K562 (cell line): ENCODE data around the gene IFIT2. TPM values are rescaled to one million over a fixed set of nuclear protein-coding genes. Genes with fewer than 3 reads are reported as not detected.

Experiments used
- ATAC-seq: fragments of 200-7000 bp; cut with Tn5 transposase; 3 replicates; pipeline ENCODE4 v1.9.1; 2020; ENCODE audit warnings: moderate library complexity
- BruUV-seq: library from RNA; stranded (reverse); fragments of 400-500 nt; replicated peaks from 2 replicates; lab custom pipeline; 2021; lab: Mats Ljungman, UMichigan
- CTCF ChIA-PET: fragments of 300-600 bp; formaldehyde crosslinking; extraction: SDS; loops from one replicate; lab custom pipeline; 2021; ENCODE audit warnings: low intra/inter-chr PET ratio; lab: Yijun Ruan, JAX
- POLR2A ChIA-PET: fragments of 300-600, 350-650 bp; sonication (Branson Sonifier 250); formaldehyde crosslinking; extraction: SDS; loops from one replicate; lab custom pipeline; 2021; ENCODE audit warnings: antibody characterized with exemption, inconsistent platforms; lab: Yijun Ruan, JAX
- DNase-seq, 4 experiments: peaks; one replicate each; pipeline versions ENCODE4 v3.0.0 to v3.0.0-alpha.2; 2011 to 2018; ENCODE audit warnings: low spot score in 3 of 4, mixed read lengths in 3 of 4; ENCODE audit errors: extremely low read depth in 1 of 4
- FAIRE-seq: peaks from 2 replicates; lab custom pipeline; 2011; peaks lifted over from hg19 to GRCh38; lab: Jason Lieb, UNC
- H2AFZ ChIP-seq: 2 replicates; pipeline ENCODE4 v1.6.0; 2011; ENCODE audit warnings: low read depth, low read length, control low read depth, inconsistent platforms
- H3K27ac ChIP-seq: fragments of 200-600 bp; 3 replicates; pipeline ENCODE4 v1.8.0; 2011; ENCODE audit warnings: low read depth, mild to moderate bottlenecking, control low read depth, inconsistent platforms, low read length, moderate library complexity, mixed read lengths; ENCODE audit errors: extremely low read depth
- H3K27me3 ChIP-seq, 2 experiments: fragments of 300-600 bp in 1 of 2; 2 replicates in 1 of 2; 3 replicates in 1 of 2; pipeline versions ENCODE4 v1.6.0 to v1.8.0; 2011; ENCODE audit warnings: inconsistent platforms in 2 of 2, low read length in 2 of 2, mild to moderate bottlenecking in 1 of 2, mixed read lengths in 1 of 2, moderate library complexity in 1 of 2; ENCODE audit not compliant: control insufficient read depth in 2 of 2, insufficient read depth in 2 of 2
- H3K36me3 ChIP-seq: fragments of 300-600 bp; 3 replicates; pipeline ENCODE4 v1.8.0; 2011; ENCODE audit warnings: mild to moderate bottlenecking, low read length, inconsistent platforms; ENCODE audit not compliant: control insufficient read depth, insufficient read depth
- H3K4me1 ChIP-seq, 2 experiments: fragments of 200-600 bp in 1 of 2; replicated peaks in 1 of 2; 2 replicates in 1 of 2; 3 replicates in 1 of 2; pipeline versions ENCODE4 v1.5.1 to v1.8.0; 2011; ENCODE audit warnings: inconsistent platforms in 2 of 2, low read length in 2 of 2, mild to moderate bottlenecking in 1 of 2, mixed read lengths in 1 of 2, moderate library complexity in 1 of 2; ENCODE audit not compliant: control insufficient read depth in 2 of 2, insufficient read depth in 2 of 2
- H3K4me2 ChIP-seq: 2 replicates; pipeline ENCODE4 v1.6.1; 2011; ENCODE audit warnings: low read length, control low read depth, inconsistent platforms, mixed read lengths; ENCODE audit not compliant: insufficient read depth
- H3K4me3 ChIP-seq: fragments of 200-600 bp; sonication (generic), shearing (Covaris generic); 2 replicates; pipeline ENCODE4 v1.5.1; 2016; ENCODE audit warnings: control low read depth, inconsistent platforms
- H3K79me2 ChIP-seq: fragments of 200-600 bp; 3 replicates; pipeline ENCODE4 v1.8.0; 2011; ENCODE audit warnings: low read length, inconsistent platforms; ENCODE audit not compliant: control insufficient read depth, insufficient read depth
- H3K9ac ChIP-seq, 2 experiments: 2 replicates each; pipeline versions ENCODE4 v1.6.0 to v1.6.1; 2011; ENCODE audit warnings: low read depth in 2 of 2, low read length in 2 of 2, control low read depth in 1 of 2, inconsistent platforms in 1 of 2, mild to moderate bottlenecking in 1 of 2, mixed read lengths in 1 of 2; ENCODE audit not compliant: insufficient read depth in 1 of 2
- H3K9me1 ChIP-seq: one replicate; pipeline ENCODE4 v1.6.0; 2011; ENCODE audit warnings: inconsistent platforms, mild to moderate bottlenecking, low read length, moderate library complexity; ENCODE audit not compliant: control insufficient read depth, insufficient read depth
- H3K9me3 ChIP-seq: replicated peaks from 2 replicates; pipeline ENCODE4 v1.5.1; 2011; ENCODE audit warnings: low read depth, low read length, inconsistent platforms; ENCODE audit not compliant: control insufficient read depth, insufficient read depth
- H4K20me1 ChIP-seq: replicated peaks from 2 replicates; pipeline ENCODE4 v1.6.1; 2011; ENCODE audit warnings: low read length, inconsistent platforms, mixed read lengths; ENCODE audit not compliant: control insufficient read depth, insufficient read depth
- ARHGAP35 ChIP-seq: fragments of 450-650 bp; IDR thresholded peaks from 2 replicates; pipeline ENCODE4 v1.6.1; 2018; ENCODE audit not compliant: partially characterized antibody
- DDX20 ChIP-seq: fragments of 450-650 bp; IDR thresholded peaks from 2 replicates; pipeline ENCODE4 v1.6.1; 2016; ENCODE audit warnings: missing genetic modification characterization, low read depth, mild to moderate bottlenecking, missing compliant biosample characterization, moderate library complexity
- GTF2E2 ChIP-seq: fragments of 200-800 bp; sonication (Bioruptor generic); IDR thresholded peaks from 2 replicates; pipeline ENCODE4 v1.6.1; 2016; ENCODE audit warnings: missing genetic modification characterization, missing compliant biosample characterization
- HNRNPK ChIP-seq: fragments of 200-400 bp; formaldehyde crosslinking; IDR thresholded peaks from one replicate; pipeline ENCODE4 v1.6.1; 2018; ENCODE audit warnings: mild to moderate bottlenecking, low read depth, low read length; ENCODE audit not compliant: poor library complexity, severe bottlenecking
- SIX5 ChIP-seq, 2 experiments: IDR thresholded peaks; 2 replicates each; pipeline ENCODE4 v1.6.1; 2011; ENCODE audit warnings: low read length in 2 of 2, borderline replicate concordance in 1 of 2, low read depth in 1 of 2, mild to moderate bottlenecking in 1 of 2, moderate library complexity in 1 of 2; ENCODE audit not compliant: insufficient read depth in 1 of 2
- WGBS: fragments of 100-300 bp; shearing (Covaris generic); methylation state at CpG from one replicate; pipeline ENCODE4 v1.1.6; 2016; ENCODE audit warnings: low coverage, mixed read lengths; ENCODE audit not compliant: insufficient coverage; ENCODE audit errors: missing lambda C conversion rate; 5-methylcytosine and 5-hydroxymethylcytosine counted together
- in situ Hi-C: fragments of 300-500 bp; cut with MboI; formaldehyde crosslinking; loops from 4 replicates; pipeline ENCODE4 v1.15.0; 2018; ENCODE audit warnings: inconsistent platforms, mixed read lengths
- intact Hi-C: fragments of 100-400 bp; cut with micrococcal nuclease; formaldehyde crosslinking; loops from 2 replicates; pipeline ENCODE4 v1.14.2; 2022
- polyA plus RNA-seq, 8 experiments: library from polyadenylated mRNA; depleted of rRNA in 4 of 8; stranded (reverse) in 5 of 8; unstranded in 3 of 8; fragments of >200 nt; fragmentation: Nextera tagmentation in 2 of 8; fragmentation: Illumina TruSeq in 1 of 8; extraction: Ambion mirVana in 2 of 8; extraction: Trizol in 1 of 8; gene quantifications; 2 replicates each; pipeline versions ENCODE4 v1.2.1 to v1.2.3, GENCODE V29; 2011 to 2014; ENCODE audit warnings: inconsistent platforms in 1 of 8, missing spikeins in 1 of 8
- total RNA-seq, 7 experiments: library from RNA; depleted of rRNA in 6 of 7; stranded (reverse); fragments of >200 nt in 6 of 7; fragmentation: Illumina TruSeq in 2 of 7; extraction: Trizol in 2 of 7; gene quantifications; 2 replicates each; pipeline versions ENCODE4 v1.2.1 to v1.2.3, GENCODE V29; 2011 to 2021; ENCODE audit warnings: low replicate concordance in 1 of 7
- TF ChIP-seq, protein P1 (sequence below): sonication (generic); formaldehyde crosslinking; IDR thresholded peaks from 2 replicates; pipeline ENCODE4 v1.8.0; 2022; ENCODE audit warnings: missing genetic modification reagents, mild to moderate bottlenecking, moderate library complexity, borderline replicate concordance
- TF ChIP-seq, protein P2 (sequence below), 2 experiments: fragments of 450-650 bp; formaldehyde crosslinking in 1 of 2; IDR thresholded peaks; 2 replicates each; pipeline versions ENCODE4 v1.4.0 to v1.6.1; 2014 to 2020; ENCODE audit warnings: mild to moderate bottlenecking in 2 of 2, borderline replicate concordance in 1 of 2, low read depth in 1 of 2
- TF ChIP-seq, protein P3 (sequence below): sonication (generic); formaldehyde crosslinking; IDR thresholded peaks from 2 replicates; pipeline ENCODE4 v1.8.0; 2023; ENCODE audit warnings: mild to moderate bottlenecking, missing genetic modification reagents

IFIT2 gene
- total and polyA plus RNA-seq, 9 of the 15 experiments (the other 6 are each of a cell fraction or from before 2014, with no cell fraction given), result 0.03 to 0.25 (median 0.10) TPM; not detected in 1

DNA sequence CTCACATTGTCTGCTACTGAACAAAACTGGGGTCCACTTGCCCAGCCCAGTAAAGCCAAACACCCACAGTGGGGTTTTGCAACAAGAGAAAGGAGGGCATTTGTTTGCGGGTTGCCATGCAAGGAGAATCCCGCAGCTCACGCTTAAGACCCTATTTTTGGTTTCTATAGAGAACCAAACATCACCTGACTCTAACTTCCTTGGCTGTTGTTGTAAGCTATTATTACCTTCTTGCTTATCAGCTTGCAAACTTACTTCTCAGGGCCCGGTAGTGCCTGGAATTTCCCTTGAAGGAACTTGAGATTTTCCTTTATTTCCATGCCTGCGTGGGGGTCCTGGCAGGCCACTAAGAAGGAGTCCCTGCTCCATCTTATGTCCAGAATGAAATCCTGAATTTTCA, 46.6 kb downstream of the IFIT2 start:
- ChIA-PET POLR2A (interaction anchor here (0.7 kb wide), 1 partner anchor 24 kb away, joined by 3 read pairs; no protein-coding TSS in a partner anchor), CTCF (no interaction called here)
- no TSS peak for BruUV-seq
- Histone ChIP-seq H3K4me2 (no peak overlapping the region), H3K9ac (no peak overlapping the region), H3K9me3 (no peaks in the 10 kb centered on the region; the same call in 1 of the 2 replicates), H3K36me3 (no peaks in the 10 kb centered on the region), H4K20me1 (no peaks in the 10 kb centered on the region), H3K4me1 (peaks cover 5 to 28% of the 10 kb centered on the region in 2 experiments; a peak in 4 of 5 replicates), H3K9me1 (no peaks in the 10 kb centered on the region), H3K4me3 (no peak overlapping the region), H3K27ac (no peak overlapping the region), H3K79me2 (no peaks in the 10 kb centered on the region), H2AFZ (no peak overlapping the region), H3K27me3 (no peaks in the 10 kb centered on the region)
- intact Hi-C loops (no loop called here), in situ Hi-C loops (no loop called here)
- WGBS, result 66% methylated on average over 5 of the region's 5 CpGs
- ATAC-seq, result no peak
- DNase-seq, result no peak
- FAIRE-seq, result no peak
- TF ChIP-seq, protein P1, sequence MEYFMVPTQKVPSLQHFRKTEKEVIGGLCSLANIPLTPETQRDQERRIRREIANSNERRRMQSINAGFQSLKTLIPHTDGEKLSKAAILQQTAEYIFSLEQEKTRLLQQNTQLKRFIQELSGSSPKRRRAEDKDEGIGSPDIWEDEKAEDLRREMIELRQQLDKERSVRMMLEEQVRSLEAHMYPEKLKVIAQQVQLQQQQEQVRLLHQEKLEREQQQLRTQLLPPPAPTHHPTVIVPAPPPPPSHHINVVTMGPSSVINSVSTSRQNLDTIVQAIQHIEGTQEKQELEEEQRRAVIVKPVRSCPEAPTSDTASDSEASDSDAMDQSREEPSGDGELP (CRISPR knock-in tag), result no peak
- TF ChIP-seq SIX5 (IDR thresholded peaks at IDR 0.05; ENCODE audit: borderline replicate concordance in 1 of 2, insufficient read depth in 1 of 2, low read depth in 1 of 2, low read length in 2 of 2), result no peak
- TF ChIP-seq DDX20 (tag), result no peak
- TF ChIP-seq, protein P2, sequence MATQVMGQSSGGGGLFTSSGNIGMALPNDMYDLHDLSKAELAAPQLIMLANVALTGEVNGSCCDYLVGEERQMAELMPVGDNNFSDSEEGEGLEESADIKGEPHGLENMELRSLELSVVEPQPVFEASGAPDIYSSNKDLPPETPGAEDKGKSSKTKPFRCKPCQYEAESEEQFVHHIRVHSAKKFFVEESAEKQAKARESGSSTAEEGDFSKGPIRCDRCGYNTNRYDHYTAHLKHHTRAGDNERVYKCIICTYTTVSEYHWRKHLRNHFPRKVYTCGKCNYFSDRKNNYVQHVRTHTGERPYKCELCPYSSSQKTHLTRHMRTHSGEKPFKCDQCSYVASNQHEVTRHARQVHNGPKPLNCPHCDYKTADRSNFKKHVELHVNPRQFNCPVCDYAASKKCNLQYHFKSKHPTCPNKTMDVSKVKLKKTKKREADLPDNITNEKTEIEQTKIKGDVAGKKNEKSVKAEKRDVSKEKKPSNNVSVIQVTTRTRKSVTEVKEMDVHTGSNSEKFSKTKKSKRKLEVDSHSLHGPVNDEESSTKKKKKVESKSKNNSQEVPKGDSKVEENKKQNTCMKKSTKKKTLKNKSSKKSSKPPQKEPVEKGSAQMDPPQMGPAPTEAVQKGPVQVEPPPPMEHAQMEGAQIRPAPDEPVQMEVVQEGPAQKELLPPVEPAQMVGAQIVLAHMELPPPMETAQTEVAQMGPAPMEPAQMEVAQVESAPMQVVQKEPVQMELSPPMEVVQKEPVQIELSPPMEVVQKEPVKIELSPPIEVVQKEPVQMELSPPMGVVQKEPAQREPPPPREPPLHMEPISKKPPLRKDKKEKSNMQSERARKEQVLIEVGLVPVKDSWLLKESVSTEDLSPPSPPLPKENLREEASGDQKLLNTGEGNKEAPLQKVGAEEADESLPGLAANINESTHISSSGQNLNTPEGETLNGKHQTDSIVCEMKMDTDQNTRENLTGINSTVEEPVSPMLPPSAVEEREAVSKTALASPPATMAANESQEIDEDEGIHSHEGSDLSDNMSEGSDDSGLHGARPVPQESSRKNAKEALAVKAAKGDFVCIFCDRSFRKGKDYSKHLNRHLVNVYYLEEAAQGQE (IDR thresholded peaks at IDR 0.05; ENCODE audit: borderline replicate concordance), result no peak
- TF ChIP-seq, protein P2 (CRISPR knock-in tag; IDR thresholded peaks at IDR 0.05; ENCODE audit: low read depth), result no peak
- TF ChIP-seq GTF2E2 (tag), result no peak
- no peak for TF ChIP-seq ARHGAP35
- TF ChIP-seq HNRNPK, result no peak
- TF ChIP-seq, protein P3, sequence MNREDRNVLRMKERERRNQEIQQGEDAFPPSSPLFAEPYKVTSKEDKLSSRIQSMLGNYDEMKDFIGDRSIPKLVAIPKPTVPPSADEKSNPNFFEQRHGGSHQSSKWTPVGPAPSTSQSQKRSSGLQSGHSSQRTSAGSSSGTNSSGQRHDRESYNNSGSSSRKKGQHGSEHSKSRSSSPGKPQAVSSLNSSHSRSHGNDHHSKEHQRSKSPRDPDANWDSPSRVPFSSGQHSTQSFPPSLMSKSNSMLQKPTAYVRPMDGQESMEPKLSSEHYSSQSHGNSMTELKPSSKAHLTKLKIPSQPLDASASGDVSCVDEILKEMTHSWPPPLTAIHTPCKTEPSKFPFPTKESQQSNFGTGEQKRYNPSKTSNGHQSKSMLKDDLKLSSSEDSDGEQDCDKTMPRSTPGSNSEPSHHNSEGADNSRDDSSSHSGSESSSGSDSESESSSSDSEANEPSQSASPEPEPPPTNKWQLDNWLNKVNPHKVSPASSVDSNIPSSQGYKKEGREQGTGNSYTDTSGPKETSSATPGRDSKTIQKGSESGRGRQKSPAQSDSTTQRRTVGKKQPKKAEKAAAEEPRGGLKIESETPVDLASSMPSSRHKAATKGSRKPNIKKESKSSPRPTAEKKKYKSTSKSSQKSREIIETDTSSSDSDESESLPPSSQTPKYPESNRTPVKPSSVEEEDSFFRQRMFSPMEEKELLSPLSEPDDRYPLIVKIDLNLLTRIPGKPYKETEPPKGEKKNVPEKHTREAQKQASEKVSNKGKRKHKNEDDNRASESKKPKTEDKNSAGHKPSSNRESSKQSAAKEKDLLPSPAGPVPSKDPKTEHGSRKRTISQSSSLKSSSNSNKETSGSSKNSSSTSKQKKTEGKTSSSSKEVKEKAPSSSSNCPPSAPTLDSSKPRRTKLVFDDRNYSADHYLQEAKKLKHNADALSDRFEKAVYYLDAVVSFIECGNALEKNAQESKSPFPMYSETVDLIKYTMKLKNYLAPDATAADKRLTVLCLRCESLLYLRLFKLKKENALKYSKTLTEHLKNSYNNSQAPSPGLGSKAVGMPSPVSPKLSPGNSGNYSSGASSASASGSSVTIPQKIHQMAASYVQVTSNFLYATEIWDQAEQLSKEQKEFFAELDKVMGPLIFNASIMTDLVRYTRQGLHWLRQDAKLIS (CRISPR knock-in tag), result no peak
